DMS114 treated with DMSO at 0.1 percent for 48 hours (cell line): Measurements from ENCODE around the gene SLC12A8.

Experiments used
- DNase-seq: peaks from one replicate; lab custom pipeline; 2025; ENCODE audit not compliant: unreplicated experiment; lab: John Stamatoyannopoulos, UW

The SLC12A8 gene, protein sequence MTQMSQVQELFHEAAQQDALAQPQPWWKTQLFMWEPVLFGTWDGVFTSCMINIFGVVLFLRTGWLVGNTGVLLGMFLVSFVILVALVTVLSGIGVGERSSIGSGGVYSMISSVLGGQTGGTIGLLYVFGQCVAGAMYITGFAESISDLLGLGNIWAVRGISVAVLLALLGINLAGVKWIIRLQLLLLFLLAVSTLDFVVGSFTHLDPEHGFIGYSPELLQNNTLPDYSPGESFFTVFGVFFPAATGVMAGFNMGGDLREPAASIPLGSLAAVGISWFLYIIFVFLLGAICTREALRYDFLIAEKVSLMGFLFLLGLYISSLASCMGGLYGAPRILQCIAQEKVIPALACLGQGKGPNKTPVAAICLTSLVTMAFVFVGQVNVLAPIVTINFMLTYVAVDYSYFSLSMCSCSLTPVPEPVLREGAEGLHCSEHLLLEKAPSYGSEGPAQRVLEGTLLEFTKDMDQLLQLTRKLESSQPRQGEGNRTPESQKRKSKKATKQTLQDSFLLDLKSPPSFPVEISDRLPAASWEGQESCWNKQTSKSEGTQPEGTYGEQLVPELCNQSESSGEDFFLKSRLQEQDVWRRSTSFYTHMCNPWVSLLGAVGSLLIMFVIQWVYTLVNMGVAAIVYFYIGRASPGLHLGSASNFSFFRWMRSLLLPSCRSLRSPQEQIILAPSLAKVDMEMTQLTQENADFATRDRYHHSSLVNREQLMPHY

DNA sequence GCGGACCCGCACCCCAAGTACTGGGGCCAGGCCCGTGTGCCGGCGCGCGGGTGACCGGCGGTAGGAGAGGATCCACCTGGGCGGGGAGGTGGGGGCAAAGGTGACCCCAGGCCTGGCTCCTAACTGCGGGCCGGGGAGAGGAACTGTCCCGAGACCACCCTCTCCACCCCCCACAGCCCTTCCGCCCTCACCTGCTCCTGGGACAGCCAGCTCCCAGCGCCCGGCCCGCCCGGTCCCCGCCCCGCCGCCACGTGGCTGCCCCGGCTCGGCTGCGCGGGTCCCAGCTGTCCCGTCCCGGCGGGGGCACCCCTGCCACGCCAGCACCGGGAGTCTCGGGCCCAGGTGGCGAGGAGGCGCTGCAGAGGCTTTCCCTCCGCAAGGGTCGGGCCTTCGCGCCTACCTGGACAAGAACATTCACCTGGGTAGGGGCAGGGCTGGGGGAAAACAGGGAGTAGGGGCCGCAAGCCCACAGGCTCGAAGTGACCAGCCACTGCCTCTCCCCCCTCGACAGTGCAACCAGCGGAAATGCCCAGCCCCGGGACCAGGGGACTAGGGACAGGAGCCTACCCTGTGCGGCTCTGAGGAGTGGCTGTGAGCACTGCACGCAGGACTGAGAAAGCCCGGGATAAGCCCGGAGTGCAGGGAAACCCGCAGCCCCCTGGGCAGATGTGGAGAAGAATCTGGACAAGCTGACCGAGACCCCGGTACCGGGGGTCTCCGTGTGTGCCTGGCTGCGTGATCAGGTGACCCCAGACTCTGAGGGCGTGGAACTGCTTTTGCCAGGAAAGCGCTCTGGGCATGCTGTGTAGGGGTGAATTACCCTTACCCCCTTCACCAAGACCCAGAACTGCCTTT is at the start of gene SLC12A8:
TSS of gene SLC12A8 (minus strand) at position 240 of the 855 bp plus-strand sequence. CDS start 1,399 bp downstream, outside the sequence.
- DNase-seq = no peak

GRCh38 chr3:125262161-125262560 is 49.6 kb upstream of the SLC12A8 start:
- no peak for DNase-seq

GRCh38 chr3:125261031-125261430 is 48.5 kb upstream of the SLC12A8 start:
- DNase-seq = no peak

GRCh38 chr3:125260158-125260557 is 47.6 kb upstream of the SLC12A8 start:
- DNase-seq = no peak

- DNase-seq = no peak
These were observed 45.0 kb upstream of the SLC12A8 start for GRCh38 chr3:125257536-125257935.

- DNase-seq = no peak
These were observed 44.1 kb upstream of the SLC12A8 start for GRCh38 chr3:125256675-125257074.

DNA sequence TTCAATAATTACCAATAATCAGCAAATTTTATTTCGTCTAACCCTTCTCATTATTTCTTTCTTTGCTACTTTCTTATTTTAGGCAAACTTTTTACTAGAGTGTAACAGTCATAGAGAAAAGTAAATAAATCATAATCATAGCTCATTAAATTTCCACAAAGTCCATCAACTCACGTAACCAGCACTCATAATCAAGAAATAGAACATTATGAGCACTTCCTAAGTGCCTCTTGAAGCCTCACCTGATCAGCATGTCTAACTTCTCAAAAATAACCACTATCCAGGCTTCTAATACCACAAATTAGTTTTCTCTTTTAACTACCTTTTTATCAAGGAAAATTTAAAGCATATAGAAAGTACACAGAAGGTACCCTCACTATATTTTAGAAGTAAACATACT is 38.4 kb upstream of the SLC12A8 start:
- DNase-seq = no peak

GRCh38 chr3:125246237-125246636 is 33.7 kb upstream of the SLC12A8 start:
- DNase-seq = no peak

GRCh38 chr3:125245521-125245920 is 33.0 kb upstream of the SLC12A8 start:
- DNase-seq = no peak

DNA sequence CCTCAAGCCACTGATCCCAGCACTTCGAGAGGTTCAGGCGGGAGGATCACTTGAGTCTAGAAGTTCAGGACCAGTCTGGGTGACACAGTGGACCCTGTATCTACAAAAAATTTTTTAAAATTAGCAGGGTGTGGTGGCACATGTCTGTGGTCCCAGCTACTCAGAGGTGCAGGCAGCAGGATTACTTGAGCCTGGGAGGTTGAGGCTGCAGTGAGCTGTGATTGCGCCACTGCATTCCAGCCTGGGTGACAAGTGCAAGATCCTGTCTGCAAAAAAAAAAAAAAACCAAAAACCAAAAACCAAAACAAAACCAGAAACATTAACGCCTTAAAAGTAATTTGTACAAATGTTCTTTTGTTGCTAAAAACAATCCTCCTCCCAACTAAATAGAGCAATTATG is 27.9 kb upstream of the SLC12A8 start:
- no peak for DNase-seq

DNA sequence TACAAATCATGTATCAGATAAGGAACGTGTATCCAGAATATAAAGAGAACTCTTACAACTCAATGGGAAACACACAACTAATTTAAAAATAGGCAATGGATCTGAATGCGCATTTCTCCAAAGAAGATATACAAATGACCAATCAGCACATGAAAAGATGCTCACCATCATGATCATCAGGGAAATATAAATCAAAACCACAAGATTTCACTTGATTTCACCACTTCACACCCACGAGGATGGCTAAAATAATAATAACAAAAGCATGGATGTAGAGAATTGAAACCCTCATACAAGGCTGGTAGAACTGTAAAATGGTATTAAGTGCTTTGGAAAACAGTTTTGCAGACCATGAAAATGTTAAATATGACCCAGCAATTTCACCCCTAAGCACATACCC is 26.7 kb upstream of the SLC12A8 start:
- DNase-seq = no peak

DNA sequence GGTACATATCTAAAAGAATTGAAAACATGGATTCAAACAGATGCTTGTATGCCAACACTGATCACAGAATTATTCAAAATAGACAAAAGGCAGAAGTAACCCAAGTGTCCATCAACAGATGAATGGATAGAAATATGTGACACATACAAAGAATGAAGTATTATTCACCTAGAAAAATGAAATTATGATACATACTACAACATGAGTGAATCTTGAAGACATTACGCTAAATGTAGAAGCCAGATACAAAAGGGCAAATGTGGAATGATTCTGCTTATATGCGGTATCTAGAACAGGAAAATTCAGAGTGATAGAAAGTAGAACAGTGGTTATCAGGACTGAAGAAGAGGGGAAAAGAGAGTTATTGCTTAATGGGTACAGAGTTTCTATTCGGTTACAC is 26.2 kb upstream of the SLC12A8 start:
- no peak for DNase-seq

GRCh38 chr3:125236331-125236903 is 23.9 kb upstream of the SLC12A8 start:
- DNase-seq = no peak

DNA sequence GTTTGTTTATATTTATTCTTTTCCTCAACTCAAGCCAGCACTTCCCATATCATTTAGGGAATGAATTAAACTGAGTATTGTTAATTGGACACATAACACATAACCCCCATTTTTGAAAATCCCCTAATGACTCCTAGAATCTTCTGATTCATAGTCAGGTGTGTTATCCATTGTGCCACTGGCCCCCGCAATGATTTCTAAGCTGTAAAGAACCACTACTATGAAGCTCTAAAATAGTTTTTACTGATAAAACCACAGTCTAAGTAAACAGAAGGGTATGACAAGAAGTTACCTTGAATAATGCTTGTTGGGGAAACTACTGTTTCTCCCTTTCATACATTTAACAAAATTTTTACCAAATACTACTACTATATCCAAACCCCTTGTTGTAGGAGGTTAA is 22.3 kb upstream of the SLC12A8 start:
- no peak for DNase-seq

DNA sequence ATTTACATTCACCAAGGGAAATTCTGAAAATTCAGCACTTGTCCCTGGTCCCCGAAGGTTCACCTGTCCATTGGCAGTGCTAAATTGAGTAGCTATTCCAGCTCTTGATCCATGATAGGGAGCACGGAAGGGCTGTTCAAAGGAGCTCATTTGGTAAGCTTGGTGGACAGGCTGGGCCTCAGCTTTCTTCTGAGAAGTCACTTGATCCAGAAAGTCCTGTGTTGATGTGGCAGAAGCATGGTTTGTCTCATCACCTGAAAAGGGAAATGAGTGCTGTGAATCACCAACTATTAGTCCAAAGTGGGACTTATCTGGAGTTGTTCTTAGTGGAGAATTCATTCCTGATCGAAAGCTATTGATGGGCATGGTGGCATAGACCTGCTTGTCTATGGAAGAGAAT is 19.9 kb upstream of the SLC12A8 start:
- DNase-seq = no peak

DNA sequence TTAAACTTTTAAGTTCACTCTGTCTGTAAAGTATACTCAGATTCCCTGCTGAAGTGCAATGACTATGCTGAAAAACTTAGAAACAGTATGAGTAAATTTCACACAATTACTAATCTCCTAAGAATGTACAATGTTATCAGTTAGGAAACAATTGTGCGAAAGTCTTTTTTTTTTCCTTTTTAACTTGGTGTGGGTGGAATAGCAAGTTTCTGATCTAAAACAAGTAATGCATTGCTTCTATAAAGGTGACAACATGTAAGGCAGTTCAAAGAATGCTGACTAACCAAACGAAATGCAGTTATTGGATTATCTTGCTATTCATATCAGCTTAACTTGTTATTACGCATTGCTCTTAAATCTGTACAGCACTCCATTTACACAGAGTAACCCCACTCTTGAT is 19.3 kb upstream of the SLC12A8 start:
- no peak for DNase-seq

GRCh38 chr3:125229707-125230106 is 17.2 kb upstream of the SLC12A8 start:
- DNase-seq = no peak

DNA sequence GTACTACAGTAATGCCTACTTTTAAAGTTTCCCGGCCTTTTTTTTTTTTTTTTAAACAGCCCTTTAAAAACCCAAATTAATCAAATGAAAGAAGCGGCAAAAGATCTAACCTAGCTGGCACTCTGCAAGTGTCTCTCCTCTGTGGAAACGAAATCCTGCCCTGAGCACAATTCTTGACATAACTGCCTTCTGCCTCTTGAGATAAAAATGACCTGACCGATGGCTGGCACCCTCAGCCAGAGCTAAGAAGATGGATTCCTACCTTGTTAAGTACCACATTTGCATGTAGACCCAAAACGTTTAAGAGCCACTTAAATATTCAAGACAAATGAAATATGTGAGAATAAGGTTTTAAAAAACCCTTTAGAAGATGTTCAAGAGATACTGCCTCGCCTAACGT is 16.6 kb upstream of the SLC12A8 start:
- DNase-seq = no peak

DNA sequence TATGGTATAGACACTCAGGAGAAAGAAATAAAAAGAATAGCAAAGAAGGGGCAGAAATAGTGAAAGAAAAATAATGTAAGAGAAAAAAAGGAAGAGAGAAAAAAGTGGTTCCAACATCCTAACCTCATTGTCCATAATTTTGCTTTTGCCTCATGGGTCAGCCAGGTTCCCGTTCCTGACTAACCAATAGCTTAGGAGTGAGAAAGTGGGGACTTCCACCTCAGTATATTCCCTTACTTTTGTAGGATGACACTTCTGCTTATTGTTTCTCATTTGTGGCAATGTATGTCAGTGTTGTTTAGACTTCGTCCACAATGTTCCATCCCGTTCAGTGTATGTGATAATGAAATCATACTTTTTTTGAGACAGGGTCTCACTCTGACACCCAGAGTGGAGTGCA is 9.3 kb upstream of the SLC12A8 start:
- no peak for DNase-seq

- DNase-seq = no peak
These were observed 8.3 kb upstream of the SLC12A8 start for GRCh38 chr3:125220727-125221429.

- DNase-seq = no peak
These were observed 7.6 kb upstream of the SLC12A8 start for GRCh38 chr3:125220183-125220582.
